Measurements from ENCODE around the gene FOLR3.

DNA sequence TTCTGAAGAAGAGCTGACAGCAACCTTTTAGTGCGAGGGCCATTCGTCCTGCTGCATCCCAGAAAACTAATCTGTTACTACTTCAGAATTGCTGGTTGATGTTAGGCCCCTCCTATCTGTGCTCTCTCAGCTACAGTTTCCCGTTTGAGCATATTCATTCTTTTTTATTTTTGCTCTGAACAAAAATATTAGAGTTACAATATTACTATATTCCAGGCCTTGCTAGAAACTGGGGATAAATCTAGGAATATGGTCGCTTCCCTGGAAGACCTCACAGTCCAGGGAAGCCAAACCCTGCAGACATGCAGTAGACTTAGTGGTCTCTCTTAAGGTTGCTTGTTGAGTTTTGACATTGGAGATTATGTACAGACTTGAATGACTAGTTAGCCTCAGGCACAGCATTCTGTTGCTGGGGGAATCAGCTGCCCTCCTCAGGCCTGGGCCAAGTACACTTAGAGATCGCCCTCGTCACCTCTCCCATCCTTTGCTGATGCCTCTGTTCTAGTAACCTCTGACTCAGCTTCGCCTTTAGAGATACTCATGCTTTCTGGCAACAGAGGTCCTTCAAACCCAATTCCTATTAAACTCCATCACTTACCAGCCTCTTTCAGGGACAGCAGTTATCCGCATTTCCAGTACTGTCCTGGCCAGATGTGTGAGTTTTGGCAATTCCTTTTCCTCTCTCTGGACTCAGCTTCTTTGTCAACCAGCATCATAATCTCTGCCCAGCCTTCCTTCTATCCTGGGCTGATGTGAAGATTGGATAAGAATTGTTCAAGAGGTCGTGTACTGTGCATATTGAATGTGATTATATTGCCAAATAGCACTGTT, 22.3 kb upstream of the FOLR3 start:
- TF ChIP-seq, protein P1, sequence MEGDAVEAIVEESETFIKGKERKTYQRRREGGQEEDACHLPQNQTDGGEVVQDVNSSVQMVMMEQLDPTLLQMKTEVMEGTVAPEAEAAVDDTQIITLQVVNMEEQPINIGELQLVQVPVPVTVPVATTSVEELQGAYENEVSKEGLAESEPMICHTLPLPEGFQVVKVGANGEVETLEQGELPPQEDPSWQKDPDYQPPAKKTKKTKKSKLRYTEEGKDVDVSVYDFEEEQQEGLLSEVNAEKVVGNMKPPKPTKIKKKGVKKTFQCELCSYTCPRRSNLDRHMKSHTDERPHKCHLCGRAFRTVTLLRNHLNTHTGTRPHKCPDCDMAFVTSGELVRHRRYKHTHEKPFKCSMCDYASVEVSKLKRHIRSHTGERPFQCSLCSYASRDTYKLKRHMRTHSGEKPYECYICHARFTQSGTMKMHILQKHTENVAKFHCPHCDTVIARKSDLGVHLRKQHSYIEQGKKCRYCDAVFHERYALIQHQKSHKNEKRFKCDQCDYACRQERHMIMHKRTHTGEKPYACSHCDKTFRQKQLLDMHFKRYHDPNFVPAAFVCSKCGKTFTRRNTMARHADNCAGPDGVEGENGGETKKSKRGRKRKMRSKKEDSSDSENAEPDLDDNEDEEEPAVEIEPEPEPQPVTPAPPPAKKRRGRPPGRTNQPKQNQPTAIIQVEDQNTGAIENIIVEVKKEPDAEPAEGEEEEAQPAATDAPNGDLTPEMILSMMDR (IDR thresholded peaks at IDR 0.05), result no peak
- TF ChIP-seq POLR2A (IDR thresholded peaks at IDR 0.05), result no peak

All from body of pancreas (tissue), 4 donors.